H1 (cell line): ENCODE measurements around the gene ZNF536. TPM values are rescaled to one million over a fixed set of nuclear protein-coding genes. Genes with fewer than 3 reads are reported as not detected.

Source experiments
- CTCF ChIA-PET: fragments of 300-600 bp; sonication (Branson Sonifier 250); formaldehyde crosslinking; loops from one replicate; lab custom pipeline; 2021; ENCODE audit not compliant: partially characterized antibody; lab: Charles Lee
- POLR2A ChIA-PET: fragments of 300-600 bp; sonication (Branson Sonifier 250); formaldehyde crosslinking; loops from one replicate; lab custom pipeline; 2021; ENCODE audit warnings: inconsistent platforms; ENCODE audit not compliant: partially characterized antibody; lab: Charles Lee
- DNase-seq, 2 experiments: peaks; one replicate each; pipeline versions ENCODE4 v3.0.0 to v3.0.0-alpha.2; 2010 to 2022; ENCODE audit warnings: low spot score in 2 of 2, low read depth in 1 of 2, mixed read lengths in 1 of 2
- FAIRE-seq: peaks from 2 replicates; lab custom pipeline; 2011; peaks lifted over from hg19 to GRCh38; lab: Jason Lieb, UNC
- H2AFZ ChIP-seq: 2 replicates; pipeline ENCODE4 v1.8.1; 2012; ENCODE audit warnings: low read length, inconsistent platforms
- H2AK5ac ChIP-seq: 2 replicates; pipeline ENCODE4 v1.6.1; 2013; ENCODE audit warnings: low read depth, low read length
- H2BK120ac ChIP-seq: replicated peaks from 2 replicates; pipeline ENCODE3; 2013; ENCODE audit warnings: low read depth, low read length, inconsistent platforms
- H2BK12ac ChIP-seq: 2 replicates; pipeline ENCODE4 v1.6.1; 2013; ENCODE audit warnings: low read depth, low read length
- H2BK15ac ChIP-seq: 2 replicates; pipeline ENCODE4 v1.6.1; 2013; ENCODE audit warnings: low read length
- H2BK20ac ChIP-seq: 2 replicates; pipeline ENCODE4 v1.6.1; 2013; ENCODE audit warnings: low read length
- H2BK5ac ChIP-seq: 2 replicates; pipeline ENCODE4 v1.6.1; 2013; ENCODE audit warnings: low read depth, low read length
- H3K14ac ChIP-seq: 2 replicates; pipeline ENCODE4 v1.6.1; 2013; ENCODE audit warnings: inconsistent platforms; ENCODE audit not compliant: insufficient read length
- H3K18ac ChIP-seq: 2 replicates; pipeline ENCODE4 v1.6.1; 2013; ENCODE audit warnings: low read length; ENCODE audit errors: extremely low read depth
- H3K23ac ChIP-seq: 2 replicates; pipeline ENCODE4 v1.6.1; 2013; ENCODE audit warnings: inconsistent platforms; ENCODE audit not compliant: insufficient read length
- H3K23me2 ChIP-seq: 2 replicates; pipeline ENCODE4 v1.6.1; 2013; ENCODE audit warnings: low read depth, low read length
- H3K27ac ChIP-seq: 2 replicates; pipeline ENCODE4 v1.6.1; 2011; ENCODE audit warnings: low read depth, low read length, inconsistent platforms
- H3K27me3 ChIP-seq, 4 experiments: replicated peaks in 1 of 4; 1 replicate in 1 of 4; 2 replicates in 3 of 4; pipeline versions ENCODE4 v1.6.1 to v1.8.1; 2011 to 2013; ENCODE audit warnings: low read length in 3 of 4, mild to moderate bottlenecking in 3 of 4, inconsistent platforms in 2 of 4, mixed read lengths in 2 of 4, moderate library complexity in 1 of 4; ENCODE audit not compliant: control insufficient read depth in 3 of 4, insufficient read depth in 3 of 4; ENCODE audit errors: extremely low read depth in 1 of 4
- H3K36me3 ChIP-seq, 4 experiments: 2 replicates each; pipeline versions ENCODE4 v1.6.1 to v1.8.1; 2011 to 2013; ENCODE audit warnings: mild to moderate bottlenecking in 4 of 4, low read length in 3 of 4, moderate library complexity in 2 of 4, control low read depth in 1 of 4, inconsistent platforms in 1 of 4; ENCODE audit not compliant: insufficient read depth in 4 of 4, control insufficient read depth in 2 of 4
- H3K4ac ChIP-seq: replicated peaks from 2 replicates; pipeline ENCODE3; 2013; ENCODE audit warnings: low read length, low read depth, mixed read lengths, inconsistent platforms; ENCODE audit not compliant: insufficient read length
- H3K4me1 ChIP-seq, 4 experiments: replicated peaks in 1 of 4; 1 replicate in 1 of 4; 2 replicates in 3 of 4; pipeline versions ENCODE4 v1.6.1 to v1.8.1; 2011 to 2013; ENCODE audit warnings: low read length in 3 of 4, inconsistent platforms in 2 of 4, mixed read lengths in 1 of 4; ENCODE audit not compliant: insufficient read depth in 4 of 4, control insufficient read depth in 3 of 4
- H3K4me2 ChIP-seq, 2 experiments: 2 replicates each; pipeline versions ENCODE4 v1.6.1 to v1.8.1; 2011 to 2013; ENCODE audit warnings: low read depth in 2 of 2, low read length in 2 of 2, control low read depth in 1 of 2, inconsistent platforms in 1 of 2, mild to moderate bottlenecking in 1 of 2; ENCODE audit not compliant: insufficient read depth in 1 of 2
- H3K4me3 ChIP-seq, 4 experiments: fragments of 200-600, 300-600 bp in 1 of 4; sonication (generic), shearing (Covaris generic), sonication (Bioruptor Twin) in 1 of 4; 2 replicates each; pipeline versions ENCODE4 v1.5.1 to v1.8.1; 2011 to 2016; ENCODE audit warnings: low read length in 4 of 4, low read depth in 3 of 4, control low read depth in 2 of 4, inconsistent platforms in 2 of 4, mild to moderate bottlenecking in 2 of 4, mixed read lengths in 1 of 4, moderate library complexity in 1 of 4; ENCODE audit not compliant: insufficient read depth in 2 of 4; ENCODE audit errors: extremely low read depth in 1 of 4
- H3K56ac ChIP-seq: replicated peaks from 2 replicates; pipeline ENCODE3; 2013; ENCODE audit warnings: low read depth, mild to moderate bottlenecking, mixed read lengths, low read length, inconsistent platforms; ENCODE audit not compliant: insufficient read length
- H3K79me1 ChIP-seq: 2 replicates; pipeline ENCODE4 v1.6.1; 2013; ENCODE audit warnings: low read depth, low read length, control low read depth
- H3K79me2 ChIP-seq, 2 experiments: 2 replicates each; pipeline versions ENCODE4 v1.6.1 to v1.8.1; 2012 to 2013; ENCODE audit warnings: low read length in 2 of 2, mild to moderate bottlenecking in 2 of 2, inconsistent platforms in 1 of 2; ENCODE audit not compliant: insufficient read depth in 2 of 2, control insufficient read depth in 1 of 2
- H3K9ac ChIP-seq, 4 experiments: replicated peaks in 1 of 4; 1 replicate in 1 of 4; 2 replicates in 3 of 4; pipeline versions ENCODE4 v1.6.1 to v1.8.1; 2011 to 2013; ENCODE audit warnings: low read depth in 3 of 4, low read length in 3 of 4, control low read depth in 2 of 4, mild to moderate bottlenecking in 2 of 4, moderate library complexity in 2 of 4, inconsistent platforms in 1 of 4; ENCODE audit errors: extremely low read depth in 1 of 4
- H3K9me3 ChIP-seq, 2 experiments: 2 replicates each; pipeline versions ENCODE4 v1.6.1 to v1.8.1; 2012 to 2013; ENCODE audit warnings: mild to moderate bottlenecking in 2 of 2, moderate library complexity in 2 of 2, control low read depth in 1 of 2, inconsistent platforms in 1 of 2, low read depth in 1 of 2, low read length in 1 of 2, mixed read lengths in 1 of 2; ENCODE audit not compliant: insufficient read depth in 2 of 2
- H4K20me1 ChIP-seq, 2 experiments: replicated peaks in 1 of 2; 2 replicates each; pipeline versions ENCODE3 to v1.8.1; 2011 to 2013; ENCODE audit warnings: inconsistent platforms in 2 of 2, low read length in 2 of 2, mild to moderate bottlenecking in 1 of 2; ENCODE audit not compliant: insufficient read depth in 2 of 2, control insufficient read depth in 1 of 2
- H4K5ac ChIP-seq: 2 replicates; pipeline ENCODE4 v1.6.1; 2013; ENCODE audit warnings: low read length, low read depth, mixed read lengths, inconsistent platforms; ENCODE audit not compliant: insufficient read length
- H4K8ac ChIP-seq: 2 replicates; pipeline ENCODE4 v1.8.0; 2013; ENCODE audit warnings: mild to moderate bottlenecking, moderate library complexity, low read length, inconsistent platforms; ENCODE audit not compliant: insufficient read depth; ENCODE audit errors: extremely low read depth
- H4K91ac ChIP-seq: replicated peaks from 2 replicates; pipeline ENCODE3; 2013; ENCODE audit warnings: low read length, mixed read lengths, inconsistent platforms; ENCODE audit not compliant: insufficient read length
- BCL11A ChIP-seq, 2 experiments: IDR thresholded peaks; one replicate each; pipeline ENCODE4 v1.6.1; 2011; ENCODE audit warnings: low read depth in 2 of 2, low read length in 2 of 2, mild to moderate bottlenecking in 2 of 2
- SIRT6 ChIP-seq: IDR thresholded peaks from one replicate; pipeline ENCODE4 v1.7.1; 2012; ENCODE audit warnings: low read length, inconsistent platforms
- WGBS, 2 experiments: shearing (Covaris generic) in 1 of 2; methylation state at CpG; one replicate each; pipeline versions ENCODE4 v1.1.6 to v1.1.7; 2013 to 2015; ENCODE audit warnings: low lambda C conversion rate in 2 of 2, mixed read lengths in 2 of 2, inconsistent platforms in 1 of 2, low coverage in 1 of 2, missing lambda C conversion rate in 1 of 2; ENCODE audit not compliant: insufficient replicate concordance in 2 of 2, insufficient coverage in 1 of 2, insufficient read length in 1 of 2; ENCODE audit errors: extremely low coverage in 1 of 2, missing lambda C conversion rate in 1 of 2; 5-methylcytosine and 5-hydroxymethylcytosine counted together
- polyA plus RNA-seq, 7 experiments: library from polyadenylated mRNA; depleted of rRNA in 3 of 7; stranded (reverse) in 5 of 7; unstranded in 2 of 7; fragments of >200 nt in 5 of 7; fragments of 200-250 nt in 2 of 7; gene quantifications; 1 replicate in 5 of 7; 2 replicates in 1 of 7; 4 replicates in 1 of 7; pipeline versions ENCODE4 v1.2.1 to v1.2.3, GENCODE V29; 2011 to 2013; ENCODE audit warnings: missing spikeins in 2 of 7, mixed read lengths in 2 of 7
- total RNA-seq: library from RNA; stranded (reverse); fragmentation: NEBNext Ultra II Directional; extraction: Animal tissue kit (Norgen Biotek cat#: 25700); gene quantifications from 2 replicates; pipeline ENCODE4 v1.2.1, GENCODE V29; 2021

Gene ZNF536
- total and polyA plus RNA-seq, 2 of the 8 experiments (the other 6 are each of a cell fraction or from before 2014, with no cell fraction given) = 0.09 to 0.11 TPM

GRCh38 chr19:30358319-30358718 is 13.9 kb upstream of the ZNF536 start:
- H3K23me2 ChIP-seq = no peaks in the 10 kb centered on the region
- FAIRE-seq (no peak), DNase-seq (no peak)
- ChIA-PET POLR2A (no interaction called here), CTCF (interaction anchor here (1.8 kb wide), 1 partner anchor 10 kb away, joined by 5 read pairs; no protein-coding TSS in a partner anchor)
- H3K4me2 ChIP-seq = no peak overlapping the region
- no peak overlapping the region for H4K8ac ChIP-seq
- no peak overlapping the region for H2BK20ac ChIP-seq
- H3K9ac ChIP-seq = no peak overlapping the region
- H3K9me3 ChIP-seq = no peaks in the 10 kb centered on the region
- H3K18ac ChIP-seq = no peak overlapping the region
- no peak overlapping the region for H2AFZ ChIP-seq
- 96% methylated on average over 3 of the region's 3 CpGs; no CpG with 5 or more reads in 1 of the 2 experiments for WGBS, 2 experiments
- H3K36me3 ChIP-seq = no peaks in the 10 kb centered on the region
- H3K27ac ChIP-seq = no peak overlapping the region
- no peak overlapping the region for H3K56ac ChIP-seq
- H3K4me1 ChIP-seq = peaks cover 3 to 7% (median 5%) of the 10 kb centered on the region in 4 experiments; a peak in 4 of 7 replicates
- H4K91ac ChIP-seq = no peak overlapping the region
- H3K23ac ChIP-seq = no peak overlapping the region
- no peaks in the 10 kb centered on the region for H3K79me2 ChIP-seq
- no peak overlapping the region for H3K4me3 ChIP-seq
- H4K20me1 ChIP-seq = no peaks in the 10 kb centered on the region
- no peak overlapping the region for H2BK120ac ChIP-seq
- no peak overlapping the region for H3K4ac ChIP-seq
- no peak for TF ChIP-seq SIRT6
- no peak for TF ChIP-seq BCL11A (IDR thresholded peaks at IDR 0.05; ENCODE audit: low read depth in 2 of 2, low read length in 2 of 2)
- H2BK15ac ChIP-seq = no peak overlapping the region
- no peak overlapping the region for H4K5ac ChIP-seq
- H3K14ac ChIP-seq = no peak overlapping the region
- no peaks in the 10 kb centered on the region; the same call in 1 of the 2 replicates for H3K79me1 ChIP-seq
- no peaks in the 10 kb centered on the region for H3K27me3 ChIP-seq
- H2BK5ac ChIP-seq = no peak overlapping the region
- H2BK12ac ChIP-seq = no peak overlapping the region
- H2AK5ac ChIP-seq = no peak overlapping the region
